ENCODE measurements around the gene COG5.

The COG5 gene

GRCh38 chr7:107453388-107453787, 110.3 kb downstream of the COG5 start:
- no peak for DNase-seq

GRCh38 chr7:107450970-107451369, 112.8 kb downstream of the COG5 start:
- no peak for DNase-seq

- no peak for DNase-seq
These were observed 116.7 kb downstream of the COG5 start for GRCh38 chr7:107446988-107447387.

GRCh38 chr7:107446531-107446930, 117.2 kb downstream of the COG5 start:
- DNase-seq: no peak

- DNase-seq: no peak
These were observed 121.0 kb downstream of the COG5 start for GRCh38 chr7:107442678-107443077.

- no peak for DNase-seq
These were observed 121.9 kb downstream of the COG5 start for GRCh38 chr7:107441581-107442422.

- no peak for DNase-seq
These were observed 124.7 kb downstream of the COG5 start for GRCh38 chr7:107439025-107439424.

- no peak for DNase-seq
These were observed 128.0 kb downstream of the COG5 start for GRCh38 chr7:107435749-107436148.

- no peak for DNase-seq
These were observed 131.5 kb downstream of the COG5 start for GRCh38 chr7:107432261-107432660.

- DNase-seq: no peak
These were observed 133.7 kb downstream of the COG5 start for GRCh38 chr7:107430057-107430456.

GRCh38 chr7:107428642-107429041, 135.1 kb downstream of the COG5 start:
- no peak for DNase-seq

GRCh38 chr7:107427462-107427861, 136.3 kb downstream of the COG5 start:
- DNase-seq: no peak

- no peak for DNase-seq
These were observed 149.5 kb downstream of the COG5 start for GRCh38 chr7:107414198-107414597.

GRCh38 chr7:107408349-107408748, 155.4 kb downstream of the COG5 start:
- DNase-seq: no peak

- no peak for DNase-seq
These were observed 158.2 kb downstream of the COG5 start for GRCh38 chr7:107405559-107405958.

GRCh38 chr7:107404740-107405537, 158.8 kb downstream of the COG5 start:
- no peak for DNase-seq

- DNase-seq: no peak
These were observed 165.6 kb downstream of the COG5 start for GRCh38 chr7:107398161-107398560.

GRCh38 chr7:107396990-107397389, 166.7 kb downstream of the COG5 start:
- DNase-seq: no peak

GRCh38 chr7:107396081-107396480, 167.6 kb downstream of the COG5 start:
- DNase-seq: no peak

- DNase-seq: no peak
These were observed 168.9 kb downstream of the COG5 start for GRCh38 chr7:107394831-107395230.

GRCh38 chr7:107394276-107394675, 169.4 kb downstream of the COG5 start:
- no peak for DNase-seq

GRCh38 chr7:107392830-107393229, 170.9 kb downstream of the COG5 start:
- DNase-seq: no peak

- no peak for DNase-seq
These were observed 172.8 kb downstream of the COG5 start for GRCh38 chr7:107390916-107391315.

- DNase-seq: no peak
These were observed 175.1 kb downstream of the COG5 start for GRCh38 chr7:107388604-107389003.

Measured in CD4-positive, alpha-beta T cell treated with Interferon alpha-2 for 1 hour (primary cell).